ENCODE data around the gene SSTR3.

GRCh38 chr22:37239336-37240239 lies 27.3 kb upstream of the SSTR3 start:
- TF ChIP-seq CTCF (IDR thresholded peaks at IDR 0.05) = no peak
- no peak for TF ChIP-seq POLR2A (IDR thresholded peaks at IDR 0.05; ENCODE audit: low read depth)
